ENCODE results near the gene CDH4.

The CDH4 gene

GRCh38 chr20:61817575-61817974, 565.5 kb downstream of the CDH4 start:
- no peak for DNase-seq

- DNase-seq = no peak
These were observed 566.9 kb downstream of the CDH4 start for GRCh38 chr20:61818746-61819573.

DNA sequence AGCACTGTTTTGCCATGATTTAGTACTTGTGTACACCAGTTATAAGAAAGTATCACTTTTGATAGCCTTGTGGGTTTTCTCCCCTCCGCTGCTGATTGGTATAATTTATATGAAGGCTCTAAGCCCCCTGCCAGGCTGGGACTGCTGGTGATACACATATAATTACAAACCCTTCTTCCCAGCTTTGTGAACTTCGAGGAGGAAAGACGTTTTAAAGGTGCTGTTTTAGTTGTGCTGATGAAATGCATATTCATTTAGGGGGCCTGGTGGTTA, 567.4 kb downstream of the CDH4 start:
- no peak for DNase-seq

- no peak for DNase-seq
These were observed 568.1 kb downstream of the CDH4 start for GRCh38 chr20:61819921-61820825.

- no peak for DNase-seq
These were observed 569.7 kb downstream of the CDH4 start for GRCh38 chr20:61821735-61822134.

- DNase-seq = no peak
These were observed 570.3 kb downstream of the CDH4 start for GRCh38 chr20:61822396-61822795.

- no peak for DNase-seq
These were observed 571.2 kb downstream of the CDH4 start for GRCh38 chr20:61823242-61823641.

GRCh38 chr20:61828891-61829290, 576.8 kb downstream of the CDH4 start:
- DNase-seq = no peak

DNA sequence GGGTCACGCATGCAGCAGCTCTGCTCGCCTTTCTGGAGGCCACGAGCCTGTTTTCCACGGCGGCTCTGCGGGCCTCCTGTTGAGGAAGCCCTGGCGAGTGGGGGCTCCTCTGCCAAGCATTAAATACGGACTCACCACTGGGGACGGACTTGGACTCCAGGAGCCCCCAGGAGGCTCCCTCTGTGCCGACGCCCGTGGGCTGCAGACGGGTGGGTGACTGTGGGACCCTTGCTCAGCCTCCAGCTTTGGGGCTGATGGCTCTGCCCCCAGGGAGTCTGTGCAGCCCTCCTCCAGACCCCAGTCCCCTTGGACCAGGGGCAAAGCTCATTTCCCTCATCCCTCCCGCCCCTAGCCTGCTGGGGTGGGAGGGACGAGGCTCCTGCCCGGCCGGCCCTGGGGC, 577.5 kb downstream of the CDH4 start:
- no peak for DNase-seq

GRCh38 chr20:61830241-61830930, 578.3 kb downstream of the CDH4 start:
- no peak for DNase-seq

DNA sequence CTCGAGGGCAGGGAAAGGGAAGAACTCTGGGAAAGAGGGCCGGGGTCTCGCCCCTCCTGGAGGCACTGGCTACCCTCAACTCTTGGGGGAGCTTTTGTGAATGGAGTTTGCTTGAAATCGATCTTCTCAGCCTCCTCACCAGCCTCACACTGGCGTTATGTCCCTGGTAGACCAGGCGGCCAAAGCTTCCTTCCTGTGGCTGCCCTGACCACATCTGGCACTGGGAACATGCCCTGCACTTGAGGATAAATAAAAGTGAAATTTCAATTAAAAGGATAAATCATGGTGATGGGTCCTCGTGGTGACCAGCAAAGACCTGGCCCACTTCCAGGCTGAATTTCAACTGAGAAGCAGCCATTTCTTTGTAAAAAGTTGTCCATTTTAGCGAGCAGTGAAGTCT, 578.9 kb downstream of the CDH4 start:
- DNase-seq = no peak

- no peak for DNase-seq
These were observed 580.1 kb downstream of the CDH4 start for GRCh38 chr20:61832181-61832580.

GRCh38 chr20:61833807-61834610, 581.9 kb downstream of the CDH4 start:
- no peak for DNase-seq

- DNase-seq = no peak
These were observed 583.2 kb downstream of the CDH4 start for GRCh38 chr20:61835301-61835700.

DNA sequence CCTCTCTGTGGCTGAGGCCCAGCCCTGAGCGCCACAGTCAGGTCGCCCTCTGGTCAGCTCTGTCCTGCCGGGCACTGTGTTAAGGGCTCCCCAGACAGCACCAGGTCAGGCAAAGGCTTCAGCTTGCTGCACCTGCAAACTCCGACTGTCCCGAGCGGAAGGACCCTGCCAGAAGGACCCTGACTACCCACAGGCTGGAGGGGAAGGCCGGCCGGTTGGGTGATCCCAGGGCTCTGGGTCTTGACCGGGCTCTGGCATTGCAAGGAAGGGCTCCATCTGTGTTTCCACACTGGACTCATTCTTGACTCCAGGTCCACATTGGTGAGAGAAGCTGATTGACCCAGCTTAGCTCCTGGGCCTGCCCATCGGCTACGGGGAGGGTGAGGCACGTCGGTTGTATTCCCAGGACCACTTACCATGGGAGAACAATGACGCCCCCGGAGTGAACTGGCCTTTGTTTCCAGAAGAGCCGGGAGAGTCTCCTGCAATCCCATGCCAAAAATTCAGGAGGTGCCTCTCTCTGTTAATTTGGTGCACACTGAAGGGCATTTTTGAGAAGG, 583.8 kb downstream of the CDH4 start:
- DNase-seq = no peak

- no peak for DNase-seq
These were observed 585.1 kb downstream of the CDH4 start for GRCh38 chr20:61837200-61837599.

DNA sequence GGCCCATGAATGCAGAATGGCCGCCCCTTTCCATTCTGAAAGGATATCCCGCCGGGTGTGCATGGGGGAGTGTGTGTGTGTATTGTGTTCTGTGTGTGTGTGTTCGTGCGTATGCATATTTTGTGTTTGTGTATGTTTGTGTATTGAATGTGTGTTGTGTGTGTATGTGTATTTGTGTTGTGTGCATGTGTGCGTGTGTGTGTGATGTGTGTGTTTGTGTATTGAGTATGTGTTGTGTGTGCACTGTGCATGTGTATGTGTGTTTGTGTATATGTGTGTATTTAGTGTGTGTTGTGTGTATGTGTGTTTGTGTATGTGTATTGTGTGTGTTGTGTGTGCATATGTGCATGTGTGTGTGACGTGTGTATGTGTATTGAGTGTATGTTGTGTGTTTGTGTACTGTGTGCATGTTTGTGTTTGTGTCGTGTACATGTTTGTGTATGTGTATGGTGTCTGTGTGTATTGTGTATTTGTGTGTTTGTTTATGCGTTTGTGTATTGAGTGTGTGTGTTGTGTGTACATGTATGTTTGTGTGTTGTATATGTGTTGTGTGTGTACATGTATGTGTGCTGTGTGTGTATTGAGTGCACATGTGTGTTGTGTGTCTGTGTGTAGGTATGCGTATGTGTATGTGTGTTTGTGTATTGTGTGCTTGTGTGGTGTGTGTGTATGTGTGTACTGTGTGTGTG, 587.3 kb downstream of the CDH4 start:
- no peak for DNase-seq

DNA sequence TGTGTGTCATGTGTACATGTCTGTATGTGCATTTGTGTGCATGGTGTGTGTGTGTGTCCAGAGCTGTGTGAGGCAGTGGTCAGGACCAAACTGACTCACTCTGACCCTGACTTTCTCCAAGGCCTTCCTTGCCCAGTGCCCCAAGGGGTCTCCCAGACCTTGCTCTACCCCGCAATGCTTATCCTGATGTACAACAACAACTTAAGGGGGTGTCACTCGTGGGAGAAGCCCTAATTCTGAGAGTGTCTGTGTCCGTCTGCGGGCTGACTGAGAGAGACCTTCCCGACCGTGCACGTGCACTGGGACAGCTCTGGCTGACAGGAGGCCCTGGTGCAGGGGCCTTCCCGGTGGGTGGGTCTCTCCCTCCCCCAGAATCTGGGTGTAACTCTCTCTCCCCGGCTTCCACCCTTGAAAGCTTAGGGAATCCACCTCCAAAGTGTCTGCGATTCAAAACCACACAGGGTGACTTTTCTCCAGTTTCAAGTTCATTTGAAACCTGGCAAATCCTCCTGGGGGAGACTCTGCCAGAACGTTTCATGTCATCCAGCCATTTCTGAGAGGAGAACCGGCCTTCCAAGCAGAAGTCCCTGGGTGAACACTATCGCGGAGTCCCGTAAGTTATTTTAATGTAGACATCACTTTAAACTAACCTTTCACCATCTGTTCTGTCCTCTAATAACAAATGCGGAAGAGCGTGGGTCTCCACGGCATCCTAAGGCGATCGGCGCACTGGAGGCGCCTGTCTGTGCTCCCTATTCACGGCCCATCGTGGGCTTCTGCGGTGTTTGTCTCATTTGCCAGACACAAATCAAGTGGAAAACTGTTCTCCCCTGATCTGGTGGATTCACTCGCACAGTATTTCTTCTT, 588.1 kb downstream of the CDH4 start:
- DNase-seq = no peak

DNA sequence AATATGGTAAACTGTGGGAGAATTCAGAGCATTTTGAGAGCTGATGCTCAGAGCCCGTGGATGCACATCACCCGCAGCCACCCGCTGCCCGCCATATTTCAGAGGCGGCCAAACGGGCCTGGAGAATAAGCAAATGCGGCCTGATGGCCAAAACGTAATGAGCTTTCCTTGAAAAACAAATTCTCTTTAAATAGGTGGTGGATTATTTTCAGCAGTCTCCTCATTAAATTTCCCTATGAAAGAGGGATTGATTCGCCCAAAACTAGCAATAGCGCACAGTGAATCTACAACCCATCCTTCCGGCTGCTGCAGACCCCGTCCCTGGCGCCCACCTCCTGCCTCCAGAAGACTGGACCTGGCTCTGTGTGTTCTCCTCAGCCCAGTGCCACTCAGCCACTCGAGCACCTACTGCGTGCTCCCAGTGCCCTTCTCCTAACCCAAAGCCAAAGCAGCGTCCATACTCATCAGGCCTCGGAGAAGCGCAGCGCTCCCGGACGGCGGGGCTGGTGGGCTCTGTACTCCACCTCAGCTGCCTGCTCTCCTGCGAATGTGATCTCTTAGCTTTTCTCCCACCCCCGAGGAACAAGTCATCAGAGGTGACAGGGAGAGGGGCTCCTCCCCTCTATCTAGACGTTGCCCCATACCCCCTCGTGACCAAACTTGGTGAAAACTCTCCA, 588.9 kb downstream of the CDH4 start:
- DNase-seq = no peak

DNA sequence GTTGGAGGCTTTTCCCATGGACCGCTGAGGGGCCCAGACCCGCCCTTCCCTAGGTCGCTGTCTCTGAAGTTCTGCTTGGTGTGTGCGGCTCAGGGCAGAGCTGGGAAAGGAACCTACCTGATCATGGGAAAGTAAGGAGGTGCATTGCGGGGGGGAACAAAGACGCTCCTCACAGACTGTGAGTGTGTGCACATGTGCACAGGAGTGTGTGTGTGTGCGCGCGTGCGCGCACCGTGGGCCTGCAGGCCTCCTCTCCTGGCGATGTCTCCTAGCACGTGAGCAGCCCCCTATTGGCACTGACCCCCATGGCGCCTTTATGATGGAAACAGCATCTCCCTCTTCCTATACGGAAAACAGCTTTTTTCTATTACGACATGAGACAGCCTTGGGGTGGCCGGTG, 589.5 kb downstream of the CDH4 start:
- no peak for DNase-seq
